NCI-H345 treated with DMSO at 0.1 percent for 48 hours (cell line): Measurements from ENCODE around the gene HMGCS2.

ENCODE experiments used
- DNase-seq: peaks from one replicate; lab custom pipeline; 2025; ENCODE audit not compliant: unreplicated experiment; lab: John Stamatoyannopoulos, UW

HMGCS2 gene

DNA sequence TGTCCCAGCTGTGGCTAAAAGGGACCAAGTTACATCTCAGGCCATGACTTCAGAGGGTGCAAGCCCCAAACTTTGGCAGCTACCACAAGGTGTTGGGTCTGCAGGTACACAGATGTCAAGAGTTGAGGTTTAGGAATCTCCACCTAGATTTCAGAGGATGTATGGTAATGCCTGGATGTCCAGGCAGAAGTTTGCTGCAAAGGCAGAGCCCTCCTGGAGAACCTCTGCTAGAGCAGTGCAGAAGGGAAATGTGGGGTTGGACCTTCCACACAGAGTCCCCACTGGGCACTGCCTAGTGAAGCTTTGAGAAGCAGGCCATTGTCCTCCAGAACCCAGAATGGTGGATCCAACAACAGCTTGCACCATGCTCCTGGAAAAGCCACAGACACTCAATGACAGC, 67.0 kb downstream of the HMGCS2 start:
- no peak for DNase-seq

DNA sequence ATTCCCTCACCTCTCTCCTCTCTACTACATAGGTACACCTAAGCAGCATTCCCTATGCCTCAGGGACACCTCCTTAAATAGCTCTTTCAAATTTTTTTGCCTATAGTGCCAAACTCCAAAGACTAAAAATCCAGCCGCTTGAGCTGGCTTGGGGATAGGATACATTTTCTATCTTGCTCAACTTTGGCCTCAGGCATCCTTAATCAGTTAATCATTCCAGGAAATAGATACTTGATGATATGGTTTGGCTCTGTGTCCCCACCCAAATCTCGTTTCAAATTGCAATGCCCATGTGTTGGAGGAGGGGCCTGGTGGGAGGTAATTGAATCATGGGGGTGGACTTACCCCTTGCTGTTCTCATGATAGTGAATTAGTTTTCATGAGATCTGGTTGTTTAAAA, 68.4 kb downstream of the HMGCS2 start:
- DNase-seq, result no peak
